DND-41 (cell line): ENCODE measurements around the gene B3GALT6.

Experiments used
- CTCF ChIP-seq: IDR thresholded peaks from 2 replicates; pipeline ENCODE4 v1.5.1; 2012; ENCODE audit warnings: borderline replicate concordance, low read length, moderate library complexity, mild to moderate bottlenecking; ENCODE audit not compliant: poor library complexity, severe bottlenecking; ENCODE audit errors: extremely low read depth
- EZH2 ChIP-seq: IDR thresholded peaks from 3 replicates; pipeline ENCODE4 v1.6.1; 2012; ENCODE audit warnings: borderline replicate concordance, low read depth, mild to moderate bottlenecking, moderate library complexity, low read length, inconsistent platforms; ENCODE audit not compliant: severe bottlenecking

GRCh38 chr1:1230656-1231399, 1.2 kb upstream of the B3GALT6 start:
- TF ChIP-seq CTCF (peak; percentile 20), EZH2 (no peak)
